Panc1 (cell line): ENCODE measurements around the gene HPRT1. TPM values are rescaled to one million over a fixed set of nuclear protein-coding genes. Genes with fewer than 3 reads are reported as not detected.

ENCODE experiments used
- ATAC-seq: fragments of 200-7000 bp; cut with Tn5 transposase; 2 replicates; pipeline ENCODE4 v1.9.1; 2020; ENCODE audit warnings: mild to moderate bottlenecking, moderate library complexity
- BruUV-seq: library from RNA; stranded (reverse); fragments of 400-500 nt; replicated peaks from 2 replicates; lab custom pipeline; 2021; lab: Mats Ljungman, UMichigan
- CTCF ChIA-PET: fragments of 300-600 bp; sonication (Branson Sonifier 250); formaldehyde crosslinking; loops from one replicate; lab custom pipeline; 2022; ENCODE audit warnings: antibody characterized with exemption; lab: Charles Lee
- POLR2A ChIA-PET: fragments of 300-600 bp; sonication (Branson Sonifier 250); formaldehyde crosslinking; loops from one replicate; lab custom pipeline; 2022; ENCODE audit warnings: antibody characterized with exemption; lab: Charles Lee
- DNase-seq: peaks from one replicate; pipeline ENCODE4 v3.0.0-alpha.2; 2010; ENCODE audit warnings: low read depth, low spot score
- H3K27ac ChIP-seq: 2 replicates; pipeline ENCODE4 v1.5.1; 2011; ENCODE audit warnings: mild to moderate bottlenecking, low read length, inconsistent platforms
- H3K27me3 ChIP-seq: fragments of 200-500 bp; sonication (Bioruptor generic); 2 replicates; pipeline ENCODE4 v1.6.0; 2014; ENCODE audit warnings: low read length, inconsistent platforms; ENCODE audit not compliant: control insufficient read depth, insufficient read depth
- H3K36me3 ChIP-seq: fragments of 200-500 bp; sonication (Bioruptor generic); 2 replicates; pipeline ENCODE4 v1.5.1; 2014; ENCODE audit warnings: inconsistent platforms, mild to moderate bottlenecking, low read length, moderate library complexity; ENCODE audit not compliant: control insufficient read depth, insufficient read depth
- H3K4me1 ChIP-seq: 2 replicates; pipeline ENCODE4 v1.5.1; 2011; ENCODE audit warnings: inconsistent platforms, mild to moderate bottlenecking, low read length, moderate library complexity; ENCODE audit not compliant: control insufficient read depth, insufficient read depth
- H3K4me3 ChIP-seq, 2 experiments: 2 replicates each; pipeline ENCODE4 v1.5.1; 2011 to 2012; ENCODE audit warnings: low read depth in 2 of 2, low read length in 2 of 2, mild to moderate bottlenecking in 2 of 2, inconsistent platforms in 1 of 2, moderate library complexity in 1 of 2
- H3K9me3 ChIP-seq: fragments of 200-500 bp; sonication (Bioruptor generic); 2 replicates; pipeline ENCODE4 v1.5.1; 2014; ENCODE audit warnings: low read depth, mild to moderate bottlenecking, inconsistent platforms, low read length, moderate library complexity; ENCODE audit not compliant: control insufficient read depth, insufficient read depth
- CTCF ChIP-seq: fragments of 450-650 bp; IDR thresholded peaks from 2 replicates; pipeline ENCODE4 v1.5.1; 2017; ENCODE audit warnings: mild to moderate bottlenecking
- POLR2AphosphoS5 ChIP-seq: IDR thresholded peaks from 2 replicates; pipeline ENCODE4 v1.6.1; 2012; ENCODE audit warnings: mild to moderate bottlenecking, low read depth, low read length, moderate library complexity
- SIN3A ChIP-seq: IDR thresholded peaks from 2 replicates; pipeline ENCODE4 v1.6.1; 2012; ENCODE audit warnings: low read depth, mild to moderate bottlenecking, low read length, moderate library complexity, borderline replicate concordance; ENCODE audit not compliant: insufficient read depth
- TCF7L2 ChIP-seq: IDR thresholded peaks from 2 replicates; pipeline ENCODE4 v1.6.1; 2011; ENCODE audit warnings: mild to moderate bottlenecking, low read depth, low read length, inconsistent platforms
- in situ Hi-C: cut with HindIII; loops from 2 replicates; pipeline ENCODE4 v1.10.0; 2016; ENCODE audit warnings: low sequenced_read_pairs, low pct_unique_long_range_greater_than_20kb
- intact Hi-C: fragments of 100-400 bp; cut with micrococcal nuclease; formaldehyde crosslinking; loops from one replicate; pipeline ENCODE4 v1.10.0; 2022; ENCODE audit not compliant: unreplicated experiment
- total RNA-seq: library from RNA; stranded (reverse); gene quantifications from one replicate; pipeline ENCODE4 v1.2.1, GENCODE V29; 2021; ENCODE audit not compliant: unreplicated experiment
- TF ChIP-seq, protein P1 (sequence below), 2 experiments: IDR thresholded peaks; 2 replicates each; pipeline ENCODE4 v1.6.1; 2011 to 2012; ENCODE audit warnings: low read depth in 2 of 2, control low read depth in 1 of 2, low read length in 1 of 2, mild to moderate bottlenecking in 1 of 2, moderate library complexity in 1 of 2; ENCODE audit not compliant: insufficient read depth in 1 of 2

The HPRT1 gene
- total RNA-seq, 1 experiment from 2014 or later, result 77.1 TPM

GRCh38 chrX:134431894-134432293 lies 28.1 kb upstream of the HPRT1 start:
- no peak overlapping the region for H3K4me3 ChIP-seq
- peaks cover 12% of the 10 kb centered on the region for H3K36me3 ChIP-seq
- no TSS peak for BruUV-seq
- in situ Hi-C loops, result no loop called here
- no peaks in the 10 kb centered on the region for H3K9me3 ChIP-seq
- ATAC-seq, result peak; percentile 48; the same call in 1 of the 2 replicates
- ChIA-PET POLR2A (no interaction called here), CTCF (no interaction called here)
- no peak for DNase-seq
- TF ChIP-seq TCF7L2, result no peak
- TF ChIP-seq, protein P1, sequence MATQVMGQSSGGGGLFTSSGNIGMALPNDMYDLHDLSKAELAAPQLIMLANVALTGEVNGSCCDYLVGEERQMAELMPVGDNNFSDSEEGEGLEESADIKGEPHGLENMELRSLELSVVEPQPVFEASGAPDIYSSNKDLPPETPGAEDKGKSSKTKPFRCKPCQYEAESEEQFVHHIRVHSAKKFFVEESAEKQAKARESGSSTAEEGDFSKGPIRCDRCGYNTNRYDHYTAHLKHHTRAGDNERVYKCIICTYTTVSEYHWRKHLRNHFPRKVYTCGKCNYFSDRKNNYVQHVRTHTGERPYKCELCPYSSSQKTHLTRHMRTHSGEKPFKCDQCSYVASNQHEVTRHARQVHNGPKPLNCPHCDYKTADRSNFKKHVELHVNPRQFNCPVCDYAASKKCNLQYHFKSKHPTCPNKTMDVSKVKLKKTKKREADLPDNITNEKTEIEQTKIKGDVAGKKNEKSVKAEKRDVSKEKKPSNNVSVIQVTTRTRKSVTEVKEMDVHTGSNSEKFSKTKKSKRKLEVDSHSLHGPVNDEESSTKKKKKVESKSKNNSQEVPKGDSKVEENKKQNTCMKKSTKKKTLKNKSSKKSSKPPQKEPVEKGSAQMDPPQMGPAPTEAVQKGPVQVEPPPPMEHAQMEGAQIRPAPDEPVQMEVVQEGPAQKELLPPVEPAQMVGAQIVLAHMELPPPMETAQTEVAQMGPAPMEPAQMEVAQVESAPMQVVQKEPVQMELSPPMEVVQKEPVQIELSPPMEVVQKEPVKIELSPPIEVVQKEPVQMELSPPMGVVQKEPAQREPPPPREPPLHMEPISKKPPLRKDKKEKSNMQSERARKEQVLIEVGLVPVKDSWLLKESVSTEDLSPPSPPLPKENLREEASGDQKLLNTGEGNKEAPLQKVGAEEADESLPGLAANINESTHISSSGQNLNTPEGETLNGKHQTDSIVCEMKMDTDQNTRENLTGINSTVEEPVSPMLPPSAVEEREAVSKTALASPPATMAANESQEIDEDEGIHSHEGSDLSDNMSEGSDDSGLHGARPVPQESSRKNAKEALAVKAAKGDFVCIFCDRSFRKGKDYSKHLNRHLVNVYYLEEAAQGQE (IDR thresholded peaks at IDR 0.05; ENCODE audit: insufficient read depth in 1 of 2, low read depth in 2 of 2, low read length in 1 of 2), result no peak
- no peak for TF ChIP-seq CTCF
- TF ChIP-seq SIN3A, result no peak
- TF ChIP-seq POLR2AphosphoS5, result no peak
- no peak overlapping the region for H3K27ac ChIP-seq
- no peaks in the 10 kb centered on the region for H3K4me1 ChIP-seq
- intact Hi-C loops, result no loop called here
- no peaks in the 10 kb centered on the region for H3K27me3 ChIP-seq

DNA sequence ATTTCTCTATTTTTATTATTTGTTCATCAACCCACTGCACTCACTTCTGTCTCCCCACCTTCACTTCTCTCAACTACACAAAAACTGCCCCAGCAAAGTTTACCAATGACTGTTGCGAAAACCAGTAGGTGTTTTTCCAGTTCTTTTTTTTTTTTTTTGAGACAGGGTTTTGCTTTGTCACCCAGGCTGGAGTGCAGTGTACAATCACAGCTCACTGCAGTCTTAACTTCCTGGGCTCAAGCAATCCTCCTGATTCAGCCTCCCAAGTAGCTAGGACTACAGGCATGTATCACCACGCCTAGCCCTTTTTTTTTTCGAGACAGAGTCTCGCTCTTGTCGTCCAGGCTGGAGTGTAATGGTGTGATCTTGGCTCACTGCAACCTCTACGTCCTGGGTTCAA lies 24.1 kb upstream of the HPRT1 start:
- no peaks in the 10 kb centered on the region for H3K4me1 ChIP-seq
- H3K27ac ChIP-seq, result no peak overlapping the region
- CTCF ChIA-PET, result no interaction called here
- POLR2A ChIA-PET, result interaction anchor here (0.7 kb wide), 1 partner anchor 47 kb away, joined by 7 read pairs; no protein-coding TSS in a partner anchor
- in situ Hi-C loops, result no loop called here
- H3K4me3 ChIP-seq, result no peak overlapping the region
- no peaks in the 10 kb centered on the region for H3K27me3 ChIP-seq
- DNase-seq, result no peak
- BruUV-seq, result no TSS peak
- TF ChIP-seq CTCF (no peak), POLR2AphosphoS5 (no peak), TCF7L2 (no peak), SIN3A (no peak)
- TF ChIP-seq, protein P1 (IDR thresholded peaks at IDR 0.05; ENCODE audit: insufficient read depth in 1 of 2, low read depth in 2 of 2, low read length in 1 of 2), result no peak
- intact Hi-C loops, result no loop called here
- H3K9me3 ChIP-seq, result no peaks in the 10 kb centered on the region
- ATAC-seq, result no peak
- H3K36me3 ChIP-seq, result no peaks in the 10 kb centered on the region; the same call in 1 of the 2 replicates
